CD4-positive, alpha-beta T cell treated with Interleukin-4 for 1 hour (primary cell): ENCODE data around the gene AIF1L.
"Not testable (repeated sequence)": the region's sequence is repeated elsewhere in the genome, so short reads cannot be mapped to it uniquely, and the experiment has no call there.

Experiments
- DNase-seq, 2 donors: peaks; one replicate each; pipeline ENCODE4 v3.0.0-alpha.2; 2020 to 2022

Gene AIF1L

DNA sequence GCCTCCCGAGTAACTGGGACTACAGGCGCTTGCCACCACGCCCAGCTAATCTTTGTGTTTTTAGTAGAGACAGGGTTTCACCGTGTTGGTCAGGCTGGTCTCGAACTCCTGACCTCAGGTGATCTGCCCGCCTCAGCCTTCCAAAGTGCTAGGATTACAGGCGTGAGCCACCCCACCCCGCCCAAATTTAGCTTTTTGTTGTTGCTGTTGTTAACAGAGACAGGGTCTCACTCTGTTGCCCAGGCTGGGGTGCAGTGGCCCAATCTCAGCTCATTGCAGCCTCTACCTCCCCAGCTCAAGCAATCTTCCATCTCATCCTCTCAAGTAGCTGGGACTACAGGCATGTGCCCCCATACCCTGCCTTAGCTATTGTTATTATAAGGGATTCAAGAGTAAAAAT is 3.5 kb downstream of the AIF1L start:
- DNase-seq: not testable (repeated sequence)

- DNase-seq: no peak
Observed at GRCh38 chr9:131100445-131100844, 4.1 kb downstream of the AIF1L start.

- DNase-seq: no peak
Observed at GRCh38 chr9:131101207-131101964, 5.1 kb downstream of the AIF1L start.

- DNase-seq: no peak
Observed at GRCh38 chr9:131103024-131103423, 6.7 kb downstream of the AIF1L start.

DNA sequence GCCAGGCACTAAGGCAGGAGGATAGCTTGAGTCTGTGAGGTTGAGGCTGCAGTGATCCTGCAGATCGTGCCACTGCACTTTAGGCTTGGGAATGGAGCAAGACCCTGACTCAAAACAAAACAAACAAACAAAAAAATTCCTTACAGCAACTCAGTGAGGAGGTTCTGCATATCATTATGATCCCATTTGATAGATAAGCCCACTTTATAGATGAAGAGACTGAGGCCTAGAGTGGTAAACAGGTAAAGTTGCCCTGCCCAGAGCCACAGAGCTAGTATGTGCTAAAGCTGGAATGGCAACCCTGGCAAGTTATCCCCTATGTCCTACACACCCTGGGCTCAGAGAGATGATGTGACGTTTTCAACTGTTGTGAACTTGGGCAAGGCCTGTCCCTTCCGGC is 7.2 kb downstream of the AIF1L start:
- DNase-seq: no peak

- DNase-seq: no peak
Observed at GRCh38 chr9:131104016-131104740, 7.8 kb downstream of the AIF1L start.

DNA sequence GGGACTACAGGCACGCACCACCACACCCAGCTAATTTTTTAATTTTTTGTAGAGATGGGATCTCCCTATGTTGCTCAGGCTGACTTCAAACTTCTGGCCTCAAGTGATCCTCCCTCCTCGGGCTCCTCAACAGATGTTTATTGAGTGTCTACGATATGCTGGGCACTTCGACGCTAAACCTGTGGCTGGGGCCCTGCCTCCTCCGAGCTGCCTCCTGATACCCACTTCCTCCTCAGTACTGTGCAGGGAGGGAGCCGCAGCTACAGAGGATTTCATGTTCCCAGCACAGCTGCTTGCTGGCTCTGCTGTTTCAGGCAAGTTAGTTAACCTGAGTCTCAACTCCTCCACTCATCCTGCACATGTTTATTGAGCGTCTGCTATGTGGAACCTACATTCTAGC is 9.6 kb downstream of the AIF1L start:
- DNase-seq: no peak

GRCh38 chr9:131107760-131108159 is 11.4 kb downstream of the AIF1L start:
- DNase-seq: no peak

- DNase-seq: no peak
Observed at GRCh38 chr9:131111186-131111853, 15.0 kb downstream of the AIF1L start.

- no peak for DNase-seq
Observed at GRCh38 chr9:131111854-131112311, 15.6 kb downstream of the AIF1L start.

DNA sequence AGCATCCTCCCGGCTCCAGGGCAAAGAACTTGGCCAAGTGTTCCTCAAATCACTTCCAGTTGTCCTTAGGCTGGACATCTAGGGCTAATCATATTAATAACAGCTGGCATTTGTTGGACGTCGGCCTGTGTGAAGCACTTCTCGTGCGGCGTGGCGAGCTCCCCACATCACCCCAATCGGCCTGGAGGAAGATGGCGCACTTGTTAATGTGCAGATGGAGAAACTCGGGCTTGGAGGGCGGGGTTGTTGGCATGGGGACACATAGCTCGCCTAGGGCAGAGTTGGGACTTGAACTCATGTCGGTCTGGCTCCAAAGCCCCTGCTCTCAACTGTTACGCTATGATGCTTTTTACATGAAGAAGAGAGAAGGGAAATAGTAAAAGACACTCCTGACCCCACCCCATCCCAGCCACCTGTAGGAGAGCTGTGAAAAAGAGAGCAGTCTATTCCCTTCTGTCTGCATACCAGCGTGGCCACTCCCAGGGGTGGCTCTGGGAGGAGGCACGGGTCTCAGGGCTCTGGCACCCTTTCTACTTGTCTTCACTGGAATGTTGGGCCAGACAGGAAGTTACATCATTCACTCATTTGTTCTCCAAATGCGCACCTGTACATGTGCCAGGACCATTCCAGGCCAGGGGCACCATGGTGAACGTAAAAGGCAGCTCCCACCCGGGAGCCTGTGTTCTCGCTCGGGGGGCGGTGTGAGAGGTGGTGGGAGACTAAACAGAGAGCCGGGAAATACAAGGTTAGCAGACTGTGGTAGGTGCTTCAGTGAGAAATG is 16.2 kb downstream of the AIF1L start:
- DNase-seq: no peak

- DNase-seq: no peak
Observed at GRCh38 chr9:131113655-131114054, 17.3 kb downstream of the AIF1L start.

GRCh38 chr9:131114084-131114535 is 17.8 kb downstream of the AIF1L start:
- DNase-seq: no peak

- DNase-seq: not testable (repeated sequence)
Observed at GRCh38 chr9:131115360-131115742, 19.0 kb downstream of the AIF1L start.

- DNase-seq: no peak
Observed at GRCh38 chr9:131116281-131117120, 20.2 kb downstream of the AIF1L start.

DNA sequence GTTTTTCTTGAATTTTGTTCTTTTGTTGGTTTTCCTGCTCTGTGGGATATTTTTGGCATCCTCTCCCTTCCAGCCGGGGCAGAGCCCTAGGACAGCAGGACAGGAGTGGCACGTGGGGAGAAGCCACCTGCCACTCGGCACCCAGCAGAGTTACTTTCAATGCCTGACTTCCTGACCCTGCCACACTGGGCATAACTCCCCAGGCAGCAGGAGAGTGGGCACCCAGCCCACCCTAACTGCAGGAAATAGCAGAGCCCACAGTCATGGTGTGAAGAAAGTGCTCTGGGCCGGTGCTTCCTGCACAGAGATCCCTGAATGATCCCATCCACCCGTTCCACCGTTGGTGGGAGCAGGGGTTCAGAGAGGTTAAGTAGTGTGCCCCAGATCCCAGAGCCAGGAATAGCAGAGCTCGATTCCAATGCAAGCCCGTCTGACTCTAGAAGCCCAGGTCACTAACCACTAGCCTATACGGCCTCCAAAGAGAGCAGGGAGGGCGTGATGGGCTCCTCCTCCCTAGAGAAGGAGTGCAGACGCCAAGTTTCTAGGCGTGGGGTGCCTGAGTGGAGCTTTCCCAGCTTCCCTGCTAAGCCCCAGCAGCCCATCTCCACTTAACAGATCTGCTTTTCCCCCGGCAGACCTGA is 20.9 kb downstream of the AIF1L start:
- no peak for DNase-seq

- DNase-seq: no peak
Observed at GRCh38 chr9:131117762-131118145, 21.4 kb downstream of the AIF1L start.

DNA sequence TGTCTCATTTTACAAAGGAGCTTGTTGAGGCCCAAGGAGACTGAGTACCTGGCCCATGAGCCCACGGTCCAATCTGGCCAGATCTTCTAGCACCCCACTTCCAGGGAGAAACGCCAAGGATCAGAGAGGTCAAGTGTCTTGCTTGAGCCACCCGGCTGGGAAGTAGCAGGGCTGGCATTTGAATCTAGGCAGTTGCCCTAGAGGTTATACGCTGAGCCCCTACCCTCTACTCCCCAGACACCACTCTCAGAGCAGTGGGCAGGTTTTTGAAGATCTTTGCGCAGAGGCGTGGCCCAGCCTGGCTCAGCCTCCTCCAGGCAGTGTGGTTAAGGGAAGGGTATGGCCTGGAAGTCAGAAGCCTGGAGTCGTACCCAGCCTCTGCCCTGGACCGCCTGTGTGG is 23.3 kb downstream of the AIF1L start:
- no peak for DNase-seq

DNA sequence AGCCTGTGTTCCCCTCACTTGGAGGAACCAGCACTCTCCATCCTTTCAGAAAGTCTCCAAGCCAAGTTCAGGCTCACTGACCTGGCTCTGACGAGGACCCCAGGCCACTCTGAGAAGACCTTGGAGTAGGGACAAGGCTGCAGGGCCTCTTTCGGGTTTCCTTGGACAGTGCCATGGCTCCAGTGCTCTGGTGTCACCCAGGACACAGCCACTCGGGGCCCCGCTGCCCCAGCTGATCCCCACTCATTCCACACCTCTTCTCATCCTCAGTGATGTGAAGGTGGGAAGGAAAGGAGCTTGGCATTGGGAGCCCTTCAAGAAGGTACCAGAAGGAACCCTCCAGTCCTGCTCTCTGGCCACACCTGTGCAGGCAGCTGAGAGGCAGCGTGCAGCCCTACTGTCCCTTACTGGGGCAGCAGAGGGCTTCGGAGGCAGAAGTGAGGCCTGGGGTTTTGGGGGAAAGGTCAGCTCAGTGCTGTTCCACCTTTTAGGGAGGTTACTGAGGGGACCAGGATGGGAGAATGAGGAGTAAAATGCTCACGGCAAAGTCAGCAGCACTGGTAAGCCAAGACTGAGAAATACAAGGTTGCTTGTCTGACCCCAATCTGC is 24.4 kb downstream of the AIF1L start:
- DNase-seq: no peak

GRCh38 chr9:131121346-131121745 is 25.0 kb downstream of the AIF1L start:
- DNase-seq: no peak

DNA sequence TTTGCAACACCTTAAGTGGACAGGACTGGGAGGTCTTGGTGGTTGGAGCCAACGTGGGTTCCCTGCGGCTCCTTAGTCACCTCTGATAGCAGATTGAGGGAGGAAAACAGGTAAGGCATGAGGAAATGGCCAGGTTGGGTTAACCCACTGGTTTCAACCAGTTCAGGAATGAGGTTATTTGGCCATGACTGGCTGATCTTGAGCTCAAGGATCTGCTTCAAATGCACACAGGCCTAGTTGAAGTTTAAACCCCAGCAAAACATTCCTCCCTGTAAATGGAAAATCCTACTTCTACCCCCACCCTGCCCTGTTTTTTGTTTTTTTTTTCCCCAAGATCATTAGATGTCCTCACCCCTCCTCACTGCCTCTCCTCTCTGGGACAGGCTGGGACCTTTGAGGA is 25.8 kb downstream of the AIF1L start:
- no peak for DNase-seq
